ENCODE results near the gene TENT4A. TPM values are rescaled to one million over a fixed set of nuclear protein-coding genes. Genes with fewer than 3 reads are reported as not detected.

TENT4A gene
- total RNA-seq, 3 donors from 2014 or later: 16.0 to 26.2 (median 16.3) TPM

- no peak for TF ChIP-seq CTCF (IDR thresholded peaks at IDR 0.05)
- no peaks in the 10 kb centered on the region for H3K9me3 ChIP-seq
- intact Hi-C loops (cut with DNase I, micrococcal nuclease): no loop called here
- DNase-seq: peak in 2 of 3 donors; percentile 50 to 58
- H3K36me3 ChIP-seq (ENCODE audit: low read depth): no peaks in the 10 kb centered on the region
- ATAC-seq: peak; percentile 75
- H3K4me3 ChIP-seq: no peak overlapping the region
- no peaks in the 10 kb centered on the region for H3K4me1 ChIP-seq (ENCODE audit: low read depth)
Measured at GRCh38 chr5:6700685-6701355, 12.4 kb upstream of the TENT4A start.

DNA sequence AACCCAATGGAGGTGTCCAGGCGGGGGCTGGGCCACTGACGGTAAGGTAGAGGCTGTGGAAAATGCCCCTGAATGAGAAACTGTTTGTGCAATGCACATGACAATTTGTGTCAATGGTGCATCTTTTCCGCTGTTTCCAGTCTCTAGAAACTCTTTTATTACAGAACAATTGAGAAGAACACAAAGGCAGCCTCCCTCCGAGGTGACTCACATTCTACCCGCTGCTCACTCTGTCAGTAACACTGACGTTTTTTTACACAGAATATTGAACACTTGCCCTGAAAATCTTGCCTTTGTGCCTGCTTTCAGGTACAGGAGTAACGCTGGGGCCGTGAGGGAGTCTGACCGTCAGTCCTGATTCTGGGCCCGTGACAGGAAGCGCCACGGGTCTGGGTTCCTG, 11.7 kb upstream of the TENT4A start:
- no peaks in the 10 kb centered on the region for H3K4me1 ChIP-seq (ENCODE audit: low read depth)
- no peak for TF ChIP-seq CTCF (IDR thresholded peaks at IDR 0.05)
- H3K9me3 ChIP-seq: no peaks in the 10 kb centered on the region
- DNase-seq: no peak
- no peak overlapping the region for H3K4me3 ChIP-seq
- no peak for ATAC-seq
- no peaks in the 10 kb centered on the region for H3K36me3 ChIP-seq (ENCODE audit: low read depth)
- intact Hi-C loops (cut with DNase I, micrococcal nuclease): no loop called here

- intact Hi-C loops (cut with DNase I, micrococcal nuclease): no loop called here
- H3K4me3 ChIP-seq: no peak overlapping the region
- no peaks in the 10 kb centered on the region for H3K36me3 ChIP-seq (ENCODE audit: low read depth)
- no peak for ATAC-seq
- H3K9me3 ChIP-seq: no peaks in the 10 kb centered on the region
- TF ChIP-seq CTCF (IDR thresholded peaks at IDR 0.05): no peak
- no peak for DNase-seq
- H3K4me1 ChIP-seq (ENCODE audit: low read depth): no peaks in the 10 kb centered on the region
Measured at GRCh38 chr5:6702633-6703032, 10.6 kb upstream of the TENT4A start.

GRCh38 chr5:6703806-6704205, 9.4 kb upstream of the TENT4A start:
- no peak for TF ChIP-seq CTCF (IDR thresholded peaks at IDR 0.05)
- intact Hi-C loops (cut with DNase I, micrococcal nuclease): no loop called here
- Histone ChIP-seq H3K4me3 (no peak overlapping the region), H3K4me1 (ENCODE audit: low read depth) (no peaks in the 10 kb centered on the region), H3K9me3 (no peaks in the 10 kb centered on the region), H3K36me3 (ENCODE audit: low read depth) (no peaks in the 10 kb centered on the region)
- ATAC-seq (no peak), DNase-seq (no peak)

GRCh38 chr5:6704361-6704851, 8.8 kb upstream of the TENT4A start:
- Histone ChIP-seq H3K36me3 (ENCODE audit: low read depth) (no peaks in the 10 kb centered on the region), H3K4me1 (ENCODE audit: low read depth) (no peaks in the 10 kb centered on the region), H3K9me3 (no peaks in the 10 kb centered on the region), H3K4me3 (no peak overlapping the region)
- TF ChIP-seq CTCF (IDR thresholded peaks at IDR 0.05): no peak
- DNase-seq: no peak
- intact Hi-C loops (cut with DNase I, micrococcal nuclease): no loop called here
- ATAC-seq: no peak

Measured in mucosa of descending colon (tissue), 3 donors.